GM18951 (cell line): ENCODE measurements around the gene DNAH9.
"Not testable (repeated sequence)": the region's sequence is repeated elsewhere in the genome, so short reads cannot be mapped to it uniquely, and the experiment has no call there.

ENCODE experiments used
- POLR2A ChIP-seq: IDR thresholded peaks from 4 replicates; pipeline ENCODE4 v1.6.1; 2011; ENCODE audit warnings: mild to moderate bottlenecking; ENCODE audit not compliant: insufficient read length, insufficient read depth; ENCODE audit errors: extremely low read depth
- in situ Hi-C: fragments of 300-500 bp; cut with MboI; formaldehyde crosslinking; loops from one replicate; pipeline ENCODE4 v1.12.0; 2022; ENCODE audit warnings: low sequenced_read_pairs, mixed read lengths, inconsistent platforms; ENCODE audit not compliant: unreplicated experiment

Gene DNAH9

DNA sequence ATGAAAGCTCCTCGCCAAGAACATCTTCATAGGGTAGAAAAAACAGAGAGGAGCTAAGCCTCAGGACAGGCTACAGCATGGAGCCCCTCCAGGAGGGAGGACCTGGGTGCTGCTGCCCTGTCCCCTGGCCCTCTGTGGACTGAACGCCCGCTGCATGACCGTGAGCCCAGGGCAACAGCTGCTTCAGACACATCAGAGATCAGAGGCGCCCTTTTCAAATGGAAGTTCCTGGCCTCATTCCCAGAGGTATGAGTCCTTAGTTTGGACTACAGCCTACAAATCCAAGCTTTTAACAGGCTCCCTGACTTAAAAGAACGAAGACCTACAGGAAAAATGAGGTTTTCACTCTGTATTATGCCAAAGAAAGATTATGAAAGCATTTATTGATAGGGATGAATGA, 350.5 kb downstream of the DNAH9 start:
- in situ Hi-C loops = no loop called here

DNA sequence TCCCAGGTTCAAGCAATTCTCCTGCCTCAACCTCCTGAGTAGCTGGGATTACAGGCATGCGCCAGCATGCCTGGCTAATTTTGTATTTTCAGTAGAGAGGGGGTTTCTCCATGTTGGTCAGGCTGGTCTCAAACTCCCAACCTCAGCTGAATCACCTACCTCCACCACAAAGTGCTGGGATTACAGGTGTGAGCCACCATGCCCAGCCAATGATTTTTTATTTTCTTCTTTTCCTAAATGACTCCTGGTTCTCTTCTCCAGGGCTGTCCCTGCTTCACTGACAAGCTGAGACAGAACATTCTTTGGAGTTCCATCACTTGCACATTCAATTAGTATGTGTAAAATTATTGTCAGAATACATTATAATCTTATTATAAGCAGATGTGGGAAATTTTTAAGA, 351.3 kb downstream of the DNAH9 start:
- in situ Hi-C loops = not testable (repeated sequence)

More for the DNA sequence above, 350.5 kb downstream of the DNAH9 start:
- no peak for TF ChIP-seq POLR2A

DNA sequence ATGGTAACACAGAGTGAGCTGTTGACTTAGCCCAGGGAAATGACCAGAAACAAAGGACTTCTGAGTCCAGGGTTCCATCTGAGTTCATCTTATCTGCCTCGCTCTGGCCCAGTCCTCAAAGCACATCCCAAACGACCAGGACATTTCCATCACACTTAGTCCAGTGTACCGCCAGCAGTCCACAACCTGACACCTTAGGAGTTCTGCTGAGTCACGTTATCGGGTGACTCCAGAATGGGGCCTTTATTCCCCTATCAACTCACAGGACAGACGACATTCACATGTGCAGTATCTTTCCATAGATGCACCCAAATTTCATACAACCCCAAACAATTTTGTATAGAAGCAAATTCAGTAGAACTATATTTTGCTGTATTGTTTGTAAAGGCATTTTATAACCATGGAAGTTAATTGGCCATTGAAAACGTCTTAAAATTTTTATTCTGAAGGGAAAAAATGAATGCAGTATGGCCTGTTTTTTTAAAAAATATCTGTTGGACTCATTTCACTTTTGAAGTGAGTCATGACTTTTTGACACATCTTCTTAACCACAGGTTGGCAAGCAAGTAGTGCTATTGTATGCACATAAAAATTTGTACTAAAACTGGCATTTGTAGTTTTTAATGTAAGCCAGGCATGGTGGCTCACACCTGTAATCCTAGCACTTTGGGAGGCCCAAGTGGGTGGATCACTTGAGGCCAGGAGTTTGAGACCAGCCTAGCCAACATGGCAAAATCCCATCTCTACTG, 352.7 kb downstream of the DNAH9 start:
- in situ Hi-C loops = no loop called here
- TF ChIP-seq POLR2A = no peak

DNA sequence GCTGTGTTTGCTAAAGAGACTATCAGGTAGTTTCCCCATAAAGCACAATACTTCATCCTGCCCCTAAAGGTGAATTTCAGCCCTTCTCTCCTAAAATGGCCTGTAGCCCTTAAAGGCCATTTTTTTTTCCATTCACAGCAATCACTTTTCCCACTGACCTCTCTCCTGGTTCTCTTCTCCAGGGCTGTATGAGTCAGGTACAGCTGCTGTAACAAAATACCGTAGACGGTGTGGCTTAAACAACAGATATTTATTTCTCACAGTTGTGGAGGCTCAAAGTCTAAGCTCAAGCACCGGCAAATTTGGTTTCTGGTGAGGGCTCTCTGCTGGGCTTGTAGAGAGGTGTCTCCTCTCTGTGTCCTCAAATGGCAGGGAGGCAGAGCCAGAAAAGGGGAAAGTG, 354.3 kb downstream of the DNAH9 start:
- TF ChIP-seq POLR2A = no peak
- in situ Hi-C loops = no loop called here

DNA sequence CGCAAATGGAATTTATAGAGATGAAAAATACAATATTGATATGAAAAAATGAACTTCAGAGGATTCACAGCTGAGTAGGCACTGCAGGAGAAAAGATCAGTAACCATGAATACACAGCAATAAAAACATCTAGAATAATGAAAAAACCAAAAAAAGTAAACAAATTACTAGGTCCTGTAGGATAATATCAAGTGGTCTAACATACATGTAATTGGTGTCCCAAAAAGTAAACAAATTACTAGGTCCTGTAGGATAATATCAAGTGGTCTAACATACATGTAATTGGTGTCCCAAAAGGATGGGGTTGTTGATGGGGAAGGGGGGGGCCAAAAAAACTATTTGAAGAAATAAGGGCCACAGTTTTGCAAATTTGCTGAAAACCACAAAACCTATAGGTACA, 355.7 kb downstream of the DNAH9 start:
- in situ Hi-C loops = no loop called here
- no peak for TF ChIP-seq POLR2A

DNA sequence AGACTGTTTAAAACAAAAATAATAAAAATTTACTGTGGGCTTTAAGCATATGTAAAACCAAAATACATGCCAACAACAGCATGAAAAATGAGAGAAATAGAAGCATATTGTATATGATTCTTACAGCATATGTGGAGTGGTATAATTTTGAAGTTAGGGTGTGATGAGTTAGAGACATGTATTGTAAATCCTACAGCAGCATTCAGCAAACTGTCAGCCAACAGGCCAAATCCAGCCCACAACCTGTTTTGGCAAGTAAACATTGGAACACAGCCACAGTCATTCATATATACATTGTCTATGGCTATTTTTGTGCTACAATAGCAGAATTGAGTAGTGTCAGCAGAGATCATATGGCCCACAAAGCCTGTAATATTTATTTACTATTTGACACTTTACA, 356.7 kb downstream of the DNAH9 start:
- in situ Hi-C loops = no loop called here
- TF ChIP-seq POLR2A = no peak

DNA sequence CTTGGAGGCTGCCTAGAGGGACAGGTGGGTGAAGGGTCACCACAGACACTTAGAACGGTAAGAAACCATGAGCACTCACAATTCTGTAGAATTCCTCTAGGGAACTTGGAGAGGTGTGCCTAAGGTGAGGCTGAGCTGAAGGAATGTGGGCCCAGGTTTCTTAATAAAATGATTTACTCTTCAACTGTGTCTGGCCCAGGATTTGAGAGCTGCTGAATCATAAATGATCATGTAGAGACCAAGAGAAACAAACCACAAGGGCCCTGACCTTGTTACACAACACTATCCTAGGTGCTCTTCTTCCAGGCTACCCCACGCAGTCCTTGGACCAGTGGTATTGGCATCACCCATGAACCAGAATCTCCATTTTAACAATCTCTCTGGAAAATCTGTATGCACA, 371.3 kb downstream of the DNAH9 start:
- TF ChIP-seq POLR2A = no peak
- in situ Hi-C loops = no loop called here

DNA sequence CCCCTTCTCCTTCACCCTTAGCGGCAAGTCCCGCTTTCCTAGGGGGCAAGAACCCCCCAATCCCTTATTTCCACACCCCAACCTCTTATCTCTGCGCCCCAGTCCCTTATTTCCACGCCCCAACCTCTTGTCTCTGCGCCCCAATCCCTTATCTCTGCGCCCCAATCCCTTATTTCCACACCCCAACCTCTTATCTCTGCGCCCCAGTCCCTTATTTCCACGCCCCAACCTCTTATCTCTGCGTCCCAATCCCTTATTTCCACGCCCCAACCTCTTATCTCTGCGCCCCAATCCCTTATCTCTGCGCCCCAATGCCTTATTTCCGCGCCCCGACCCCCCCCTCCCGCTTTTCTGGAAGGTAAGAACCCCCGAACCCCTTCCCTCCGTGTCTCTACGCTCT, 374.5 kb downstream of the DNAH9 start:
- in situ Hi-C loops = not testable (repeated sequence)

DNA sequence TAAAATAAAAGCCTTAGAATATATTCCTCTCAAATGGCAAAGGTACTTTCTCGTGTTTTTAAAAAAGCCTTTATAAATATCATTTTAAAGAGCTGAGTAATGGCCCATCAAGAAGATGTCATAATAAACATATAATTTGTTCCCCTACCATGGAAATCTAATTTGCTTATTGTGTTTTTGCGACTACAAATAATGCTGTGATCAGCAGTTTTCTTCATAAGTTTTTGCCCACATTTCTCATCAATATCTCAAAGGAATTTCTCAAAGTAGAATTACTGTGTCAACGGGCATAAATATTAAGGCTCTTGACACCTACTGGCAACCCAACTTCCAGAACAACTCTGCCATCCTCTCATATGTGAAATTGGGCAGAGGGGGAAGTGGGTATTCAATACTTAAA, 381.5 kb downstream of the DNAH9 start:
- in situ Hi-C loops = no loop called here
- no peak for TF ChIP-seq POLR2A

DNA sequence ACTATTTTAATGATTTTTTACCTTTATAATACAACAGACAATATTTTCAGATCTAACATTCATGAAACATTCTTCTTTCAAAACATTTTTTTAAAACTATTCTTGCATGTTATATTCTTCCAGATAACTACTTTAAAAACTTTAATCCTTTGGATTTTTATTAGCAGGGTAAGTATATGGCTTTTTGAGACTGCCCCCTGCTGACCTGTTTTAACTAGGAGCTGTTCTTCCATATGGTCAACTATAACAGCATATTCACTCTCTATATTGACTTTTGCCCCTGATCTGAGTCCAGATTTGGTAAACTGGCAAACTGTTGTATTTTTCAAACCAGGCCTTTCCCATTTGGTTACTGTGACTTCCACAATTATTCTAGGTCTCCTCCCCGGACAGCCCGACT, 382.5 kb downstream of the DNAH9 start:
- no peak for TF ChIP-seq POLR2A
- in situ Hi-C loops = no loop called here

DNA sequence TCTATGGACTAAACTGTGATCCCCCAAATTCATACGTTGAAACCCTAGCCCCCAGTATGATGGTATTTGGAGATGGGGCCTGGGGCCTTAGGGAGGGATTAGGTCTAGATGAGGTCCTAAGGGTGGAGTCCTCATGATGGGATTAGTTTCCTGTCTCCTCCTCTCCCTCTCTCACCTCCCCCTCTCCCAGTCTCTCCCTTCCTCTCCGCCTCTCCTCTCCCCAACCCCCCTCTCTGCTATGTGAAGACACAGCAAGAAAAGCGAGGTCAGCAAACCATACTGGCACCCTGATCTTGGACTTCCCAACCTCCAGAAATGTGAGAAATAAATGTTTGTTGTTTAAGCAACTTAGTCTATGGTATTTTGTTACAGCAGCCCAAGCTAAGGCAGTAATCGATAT, 383.6 kb downstream of the DNAH9 start:
- in situ Hi-C loops = no loop called here
- no peak for TF ChIP-seq POLR2A

DNA sequence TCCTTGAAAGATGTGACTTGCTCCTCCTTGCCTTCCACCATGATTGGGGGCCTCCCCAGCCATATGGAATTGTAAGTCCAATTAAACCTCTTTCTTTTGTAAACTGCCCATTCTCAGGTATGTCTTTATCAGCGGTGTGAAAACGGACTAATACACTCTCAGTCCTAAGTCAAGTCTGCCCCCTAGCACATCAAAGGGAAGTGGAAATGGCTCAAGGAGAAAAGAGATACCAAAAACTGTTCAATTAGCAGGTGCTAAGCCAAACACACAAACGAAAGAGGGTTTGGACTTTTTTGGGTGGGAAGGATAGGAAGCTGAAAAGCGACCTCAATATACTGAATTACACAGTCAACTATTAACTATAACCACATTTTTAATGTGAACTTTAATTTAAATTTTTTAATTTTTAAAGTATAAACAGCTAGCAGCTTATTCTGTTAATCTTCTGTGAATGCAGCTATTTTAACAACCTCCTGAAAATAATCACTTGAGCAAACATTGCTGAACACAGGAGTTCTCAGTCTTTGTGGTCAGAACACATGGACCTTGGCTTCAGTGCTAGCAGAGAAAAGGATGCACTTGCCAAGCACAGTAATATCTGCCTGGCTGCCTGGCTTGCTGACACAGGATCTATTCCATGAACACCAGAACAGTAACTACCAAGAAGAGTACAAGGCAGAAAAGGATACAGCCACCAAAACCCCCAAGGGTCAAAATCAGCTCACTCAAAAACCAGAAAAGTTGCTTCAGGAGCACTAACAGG, 388.1 kb downstream of the DNAH9 start:
- TF ChIP-seq POLR2A = no peak
- in situ Hi-C loops = no loop called here

DNA sequence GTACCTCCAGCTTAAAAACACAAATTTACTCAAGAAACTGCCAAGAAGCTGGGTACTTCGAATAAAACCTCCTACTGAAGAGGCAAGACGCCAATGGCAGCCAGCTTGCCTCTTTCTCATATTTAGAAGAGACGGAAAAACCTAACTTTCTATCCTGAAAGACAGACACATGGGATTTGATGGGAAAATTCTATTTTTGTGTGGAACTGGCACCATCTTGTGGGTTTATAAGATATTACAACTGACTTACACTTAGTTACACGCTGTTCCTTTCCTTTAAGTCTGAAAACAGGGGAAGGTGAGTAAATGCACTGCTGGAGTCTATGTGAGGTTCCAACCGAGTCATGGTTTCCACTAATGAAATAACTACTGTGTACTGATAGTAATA, 388.7 kb downstream of the DNAH9 start:
- in situ Hi-C loops = no loop called here
- TF ChIP-seq POLR2A = no peak

DNA sequence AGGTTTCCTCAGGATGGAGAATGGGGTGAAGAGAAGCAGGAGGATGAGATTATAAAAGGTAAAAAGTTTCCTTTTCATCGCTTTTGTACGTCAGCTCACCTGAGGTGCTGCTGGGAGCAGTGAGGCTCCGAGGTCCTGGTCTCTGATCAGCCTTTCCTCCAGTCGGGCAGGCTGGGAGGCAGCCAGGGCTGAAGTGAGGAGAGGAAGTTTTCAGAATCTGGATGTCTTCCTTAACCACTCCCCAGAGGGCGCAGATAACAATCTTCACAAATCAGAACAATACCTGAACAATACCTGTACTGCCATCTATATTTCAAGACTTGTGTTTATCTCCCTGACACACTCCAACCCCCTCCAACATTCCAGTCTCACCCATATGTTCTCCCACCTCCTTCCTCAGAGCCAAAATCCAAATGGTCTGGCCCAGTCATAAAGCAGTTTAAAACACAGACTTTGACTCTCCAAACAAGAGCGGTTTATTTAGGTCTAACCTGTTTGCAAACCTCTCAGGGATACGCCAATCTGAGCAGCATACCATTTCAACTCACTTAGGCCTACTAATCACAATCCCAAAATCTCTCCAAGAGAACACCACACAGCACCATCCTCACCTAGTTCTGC, 392.2 kb downstream of the DNAH9 start:
- no peak for TF ChIP-seq POLR2A
- in situ Hi-C loops = no loop called here
